Measurements from ENCODE around the gene ERAL1.
"Not testable (repeated sequence)": the region's sequence is repeated elsewhere in the genome, so short reads cannot be mapped to it uniquely, and the experiment has no call there.

The ERAL1 gene

GRCh38 chr17:28880572-28880945 lies 25.7 kb downstream of the ERAL1 start:
- no peak for DNase-seq

GRCh38 chr17:28881533-28882056 lies 26.8 kb downstream of the ERAL1 start:
- no peak for DNase-seq

- no peak for DNase-seq
These were observed 27.5 kb downstream of the ERAL1 start for GRCh38 chr17:28882154-28882895.

GRCh38 chr17:28883967-28884702 lies 29.3 kb downstream of the ERAL1 start:
- no peak for DNase-seq

GRCh38 chr17:28885363-28885762 lies 30.5 kb downstream of the ERAL1 start:
- no peak for DNase-seq

DNA sequence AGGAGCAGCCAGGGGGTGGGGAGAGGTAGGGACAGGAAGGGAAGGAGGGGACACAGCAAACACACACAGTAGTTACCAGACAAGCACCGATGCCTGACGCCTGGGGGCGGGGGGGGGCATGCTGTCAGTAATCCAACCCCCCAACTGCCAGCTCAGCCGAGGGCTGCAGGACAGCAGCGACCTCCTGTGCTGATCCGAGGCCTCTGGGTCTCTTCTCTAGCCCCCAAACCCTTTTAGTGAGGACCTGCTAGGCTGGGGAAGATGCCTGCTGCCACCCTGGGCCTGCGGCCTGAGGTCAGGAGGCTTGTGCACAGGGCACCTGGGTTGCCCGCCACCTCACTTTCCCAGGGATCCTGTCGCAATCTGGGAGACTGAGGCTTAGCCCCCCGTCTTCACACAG lies 31.1 kb downstream of the ERAL1 start:
- DNase-seq, result no peak

DNA sequence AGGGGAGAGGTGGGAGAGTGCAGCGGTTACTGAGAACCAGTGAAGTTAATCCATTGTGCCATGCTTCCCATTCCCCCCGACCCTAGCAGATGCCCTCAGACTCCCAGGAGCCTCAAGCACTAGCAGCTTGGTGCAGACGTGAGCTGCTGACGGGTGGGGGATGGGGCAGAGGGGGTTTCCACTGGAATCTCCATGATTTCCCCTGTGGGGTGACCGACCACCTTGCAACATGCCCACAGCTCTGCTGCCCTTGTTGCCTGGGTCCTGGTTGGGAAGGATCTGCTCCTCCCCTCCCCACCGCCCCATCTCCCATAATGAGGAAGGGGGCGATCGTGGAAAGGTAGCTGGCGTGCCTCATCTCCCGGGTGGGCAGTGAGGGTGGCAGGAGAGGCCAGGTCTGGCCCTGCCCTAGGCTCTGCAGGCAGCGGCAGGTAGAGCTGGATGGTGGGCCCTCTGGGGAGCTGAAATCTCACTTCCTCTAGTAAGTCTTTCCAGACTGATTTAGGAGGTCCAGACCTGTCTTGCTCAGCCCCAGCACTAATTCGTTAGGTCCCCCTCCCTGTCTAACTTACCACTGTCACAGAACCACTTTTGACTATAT lies 33.2 kb downstream of the ERAL1 start:
- DNase-seq, result no peak

- DNase-seq, result no peak
These were observed 34.0 kb downstream of the ERAL1 start for GRCh38 chr17:28888832-28889231.

GRCh38 chr17:28889996-28890395 lies 35.2 kb downstream of the ERAL1 start:
- no peak for DNase-seq

- DNase-seq, result no peak
These were observed 36.4 kb downstream of the ERAL1 start for GRCh38 chr17:28891201-28891600.

DNA sequence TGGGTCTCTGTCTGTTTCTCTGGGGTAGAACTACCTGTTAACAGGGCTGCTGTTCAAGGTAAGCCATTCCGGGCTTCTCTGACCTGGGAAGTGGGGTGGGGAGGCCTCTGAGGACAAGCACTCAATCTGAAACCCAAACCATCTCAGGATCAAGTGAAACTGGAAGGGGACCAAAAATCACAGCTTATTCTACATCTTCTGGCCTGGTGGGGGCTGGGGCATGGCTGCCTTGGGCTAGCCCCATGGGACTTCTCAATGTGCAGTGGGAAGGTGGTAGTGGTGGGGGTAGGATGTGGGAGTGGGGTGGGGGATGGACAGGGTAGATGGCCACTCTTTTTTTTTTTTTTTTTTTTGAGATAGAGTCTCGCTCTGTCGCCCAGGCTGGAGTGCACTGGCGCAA lies 37.2 kb downstream of the ERAL1 start:
- DNase-seq, result no peak

DNA sequence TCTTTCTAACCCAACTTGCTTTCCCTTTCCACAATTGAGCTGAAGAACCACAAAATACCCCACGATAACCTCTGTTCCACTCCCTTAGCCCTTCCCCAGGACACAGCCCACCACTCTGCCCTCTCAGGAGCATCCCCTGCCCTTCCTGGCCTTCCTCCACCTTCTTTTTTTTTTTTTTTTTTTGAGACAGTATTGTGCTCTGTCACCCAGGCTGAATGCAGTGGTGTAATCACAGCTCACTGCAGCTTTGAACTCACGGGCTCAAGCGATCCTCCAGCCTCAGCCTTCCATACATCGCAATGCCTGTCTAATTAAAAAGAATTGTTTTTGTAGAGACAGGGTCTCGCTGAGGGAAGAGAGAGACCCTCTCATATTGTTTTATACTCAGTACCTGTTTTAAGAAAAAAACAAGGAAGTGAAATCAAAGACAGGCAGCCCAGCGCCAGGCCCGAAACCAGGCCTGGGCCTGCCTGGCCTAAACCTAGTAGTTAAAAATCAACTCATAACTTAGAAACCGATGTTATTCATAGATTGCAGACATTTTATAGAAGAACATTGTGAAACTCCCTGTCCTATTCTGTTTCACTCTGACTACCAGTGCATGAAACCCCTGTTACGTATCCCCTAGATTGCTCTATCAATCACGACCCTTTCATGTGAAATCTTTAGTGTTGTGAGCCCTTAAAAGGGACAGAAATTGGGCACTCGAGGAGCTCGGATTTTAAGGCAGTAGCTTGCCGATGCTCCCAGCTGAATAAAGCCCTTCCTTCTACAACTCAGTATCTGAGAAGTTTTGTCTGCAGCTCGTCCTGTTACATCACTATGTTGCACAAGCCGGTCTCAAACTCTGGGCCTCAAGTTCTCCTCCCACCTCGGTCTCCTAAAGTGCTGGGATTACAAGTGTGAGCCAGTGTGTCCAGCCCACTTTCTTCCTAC lies 38.7 kb downstream of the ERAL1 start:
- DNase-seq, result not testable (repeated sequence)

GRCh38 chr17:28895794-28896447 lies 41.1 kb downstream of the ERAL1 start:
- no peak for DNase-seq

- no peak for DNase-seq
These were observed 41.7 kb downstream of the ERAL1 start for GRCh38 chr17:28896491-28896883.

- DNase-seq, result peak; percentile 33 to 90 (median 88)
These were observed 42.3 kb downstream of the ERAL1 start, which contains the start of gene FLOT2 for GRCh38 chr17:28896884-28897768. TSS of gene FLOT2 (minus strand) at chr17:28897733. CDS start at chr17:28897574, 159 bp downstream.

- peak in 1 of 3 experiments; percentile 40 for DNase-seq
These were observed 43.1 kb downstream of the ERAL1 start for GRCh38 chr17:28897769-28898526.

DNA sequence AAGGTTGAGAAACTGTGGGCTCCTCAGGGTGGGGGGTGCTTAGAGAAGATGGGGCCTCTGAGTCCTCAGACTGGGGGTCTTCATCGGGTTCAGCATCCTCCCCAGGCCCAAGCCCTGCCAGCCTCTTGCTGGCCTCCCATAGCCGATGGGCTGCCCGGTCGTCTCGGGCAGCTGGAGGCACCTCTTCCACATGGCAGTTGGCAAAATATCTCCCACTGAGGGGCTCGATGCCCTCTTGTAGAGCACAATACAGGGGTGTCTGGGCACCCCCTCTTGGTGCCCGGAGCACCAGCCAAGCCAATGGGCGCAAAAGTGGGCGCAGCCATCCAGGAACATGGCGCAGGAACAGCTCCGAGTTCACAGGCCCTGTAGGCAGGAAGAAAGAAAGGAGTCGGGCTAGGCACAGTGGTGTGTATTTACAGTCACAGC lies 43.7 kb downstream of the ERAL1 start:
- no peak for DNase-seq

DNA sequence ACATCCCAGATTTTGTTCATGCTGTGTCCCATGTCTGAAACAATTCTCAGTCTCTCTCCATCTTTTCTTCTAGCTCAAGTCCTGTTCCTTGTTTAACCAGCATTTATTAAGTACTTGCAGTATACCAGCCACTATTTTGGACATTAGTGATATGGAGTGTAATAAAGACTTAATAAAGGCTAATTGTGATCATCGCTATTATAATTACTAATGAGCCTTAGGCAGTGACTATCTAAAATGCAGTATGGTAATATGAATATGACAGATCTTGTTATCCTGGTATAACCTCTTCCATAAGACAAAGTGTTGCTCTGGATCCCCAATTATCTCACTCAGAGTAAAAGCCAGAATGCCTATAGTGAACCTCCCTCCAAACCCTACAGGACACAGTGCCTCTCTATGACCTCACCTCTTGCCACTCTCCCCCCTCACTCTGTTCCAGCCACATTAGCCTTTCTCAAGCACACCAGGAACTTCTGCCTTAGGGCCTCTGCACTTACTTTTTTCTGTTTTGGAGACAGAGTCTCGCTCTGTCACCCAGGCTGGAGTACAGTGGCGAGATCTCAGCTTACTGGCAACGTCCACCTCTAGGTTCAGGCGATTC lies 44.5 kb downstream of the ERAL1 start:
- no peak for DNase-seq

- no peak for DNase-seq
These were observed 46.3 kb downstream of the ERAL1 start for GRCh38 chr17:28900986-28901726.

All from NCI-H1417 (cell line).